ENCODE data around the gene KCNH4. TPM values are rescaled to one million over a fixed set of nuclear protein-coding genes. Genes with fewer than 3 reads are reported as not detected.

The KCNH4 gene
- total and polyA plus RNA-seq, 2 donors (not counting 1 experiment from before 2014, with no cell fraction given), result 0.62 to 1.0 TPM

GRCh38 chr17:42183741-42184711 lies 3.1 kb upstream of the KCNH4 start:
- peaks cover 0 to 17% (median 2%) of the 10 kb centered on the region in 4 experiments for H3K27me3 ChIP-seq (replicated peaks in 1 of 4; ENCODE audit: control extremely low read depth in 1 of 4, control insufficient read depth in 3 of 4, insufficient read depth in 4 of 4, low read length in 3 of 4)
- Mint-ChIP-seq H3K4me3 (peak overlapping the region; percentile 93), H3K9me3 (ENCODE audit: insufficient read depth) (no peaks in the 10 kb centered on the region), H3K27ac (peak overlapping the region; percentile 93), H3K27me3 (no peaks in the 10 kb centered on the region), H3K4me1 (peaks cover 49% of the 10 kb centered on the region)
- ATAC-seq (ENCODE audit: low read depth), result peak; percentile 69
- H3K27ac ChIP-seq (ENCODE audit: low read length in 2 of 2), result peak overlapping the region; percentile 90 to 95
- peaks cover 37 to 49% of the 10 kb centered on the region in 2 donors for H3K4me1 ChIP-seq (ENCODE audit: control insufficient read depth in 2 of 2, insufficient read depth in 2 of 2, low read length in 2 of 2)
- H3K4me3 ChIP-seq (ENCODE audit: control extremely low read depth in 1 of 5, extremely low read depth in 1 of 5, insufficient read depth in 1 of 5, low read depth in 2 of 5, low read length in 4 of 5), result peak overlapping the region; percentile 64 to 81 (median 74)
- intact Hi-C loops (cut with micrococcal nuclease), result loop anchor here (1.0 to 5.0 kb wide), 7 partner anchors 10 to 1367 kb away; partner anchors contain the start of genes ATP6V0A1, GHDC and STAT5A
- peaks cover 0 to 11% (median 0%) of the 10 kb centered on the region in 3 donors for H3K9me3 ChIP-seq (ENCODE audit: control extremely low read depth in 1 of 3, control insufficient read depth in 2 of 3, insufficient read depth in 1 of 3, low read length in 2 of 3)
- H3K4me2 ChIP-seq (replicated peaks; ENCODE audit: low read depth, low read length, poor library complexity, severe bottlenecking), result peak overlapping the region; percentile 88
- H4K20me1 ChIP-seq (ENCODE audit: control insufficient read depth, insufficient read depth, low read length, poor library complexity, severe bottlenecking), result no peaks in the 10 kb centered on the region
- no peaks in the 10 kb centered on the region for H3K36me3 ChIP-seq (replicated peaks in 1 of 2; ENCODE audit: control extremely low read depth in 1 of 2, control insufficient read depth in 1 of 2, extremely low read depth in 1 of 2, insufficient read depth in 2 of 2, low read length in 1 of 2)
- no peak for TF ChIP-seq EZH2 (IDR thresholded peaks at IDR 0.05; ENCODE audit: borderline replicate concordance, insufficient read depth, low read depth, low read length, poor library complexity, severe bottlenecking)
- peak; percentile 90 for TF ChIP-seq CTCF (IDR thresholded peaks at IDR 0.05)
- 5% methylated on average over 83 of the region's 83 CpGs for WGBS (ENCODE audit: insufficient coverage)
- CTCF ChIA-PET, result interaction anchor here (0.6 to 2.5 kb wide), 18 partner anchors 8 to 251 kb away, joined by 3 to 11 read pairs (median 3); partner anchors contain the start of genes DHX58, GHDC and NKIRAS2
- POLR2A ChIA-PET, result interaction anchor here (0.5 to 2.5 kb wide), 6 partner anchors 10 to 105 kb away, joined by 3 to 11 read pairs (median 5); partner anchors contain the start of genes DHX58, GHDC, KAT2A and STAT5A
- H3K9ac ChIP-seq (ENCODE audit: low read length), result peak overlapping the region; percentile 77
- DNase-seq, result peak; percentile 91
- no peaks in the 10 kb centered on the region for H3K79me2 ChIP-seq (ENCODE audit: control insufficient read depth, insufficient read depth, low read length)
- H2AFZ ChIP-seq (ENCODE audit: insufficient read depth, low read depth, low read length, poor library complexity, severe bottlenecking), result peak overlapping the region; percentile 84

Data from B cell (primary cell).